GM10266 (cell line): Measurements from ENCODE around the gene KIF26B.

Experiments used
- DNase-seq: peaks from one replicate; pipeline ENCODE4 v3.0.0; 2012; ENCODE audit errors: extremely low spot score
- TF ChIP-seq, protein P1 (sequence below): IDR thresholded peaks from 2 replicates; pipeline ENCODE4 v1.5.1; 2012; ENCODE audit warnings: mild to moderate bottlenecking, low read depth; ENCODE audit not compliant: control insufficient read depth, insufficient read depth; ENCODE audit errors: missing control alignments

KIF26B gene

DNA sequence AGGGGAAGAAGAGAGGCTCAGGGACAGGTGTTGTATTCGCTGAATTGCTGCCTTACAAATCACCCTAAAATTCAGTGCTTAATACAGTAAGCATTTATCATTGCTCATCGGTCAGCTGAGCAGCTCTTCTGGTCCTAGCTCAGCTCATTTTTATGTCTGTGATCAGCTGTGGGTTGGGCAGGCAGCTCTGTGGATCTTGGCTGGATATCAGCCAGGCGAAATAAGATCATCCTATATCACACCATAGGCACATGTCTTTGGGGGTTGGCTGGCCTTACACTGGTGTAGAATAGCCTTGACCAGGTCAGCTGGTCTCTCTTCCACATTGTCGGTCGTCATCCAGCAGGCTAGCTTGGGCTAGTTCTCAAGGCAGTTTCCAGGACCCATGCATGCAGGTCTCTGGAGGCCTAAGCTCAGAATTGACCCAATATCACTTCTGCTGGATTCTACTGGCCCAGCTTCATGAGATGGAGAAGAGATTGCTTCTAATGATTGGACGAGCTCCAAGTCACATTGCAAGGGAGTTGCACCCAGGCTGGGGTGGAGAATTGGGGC is 448.6 kb downstream of the KIF26B start:
- TF ChIP-seq, protein P1, sequence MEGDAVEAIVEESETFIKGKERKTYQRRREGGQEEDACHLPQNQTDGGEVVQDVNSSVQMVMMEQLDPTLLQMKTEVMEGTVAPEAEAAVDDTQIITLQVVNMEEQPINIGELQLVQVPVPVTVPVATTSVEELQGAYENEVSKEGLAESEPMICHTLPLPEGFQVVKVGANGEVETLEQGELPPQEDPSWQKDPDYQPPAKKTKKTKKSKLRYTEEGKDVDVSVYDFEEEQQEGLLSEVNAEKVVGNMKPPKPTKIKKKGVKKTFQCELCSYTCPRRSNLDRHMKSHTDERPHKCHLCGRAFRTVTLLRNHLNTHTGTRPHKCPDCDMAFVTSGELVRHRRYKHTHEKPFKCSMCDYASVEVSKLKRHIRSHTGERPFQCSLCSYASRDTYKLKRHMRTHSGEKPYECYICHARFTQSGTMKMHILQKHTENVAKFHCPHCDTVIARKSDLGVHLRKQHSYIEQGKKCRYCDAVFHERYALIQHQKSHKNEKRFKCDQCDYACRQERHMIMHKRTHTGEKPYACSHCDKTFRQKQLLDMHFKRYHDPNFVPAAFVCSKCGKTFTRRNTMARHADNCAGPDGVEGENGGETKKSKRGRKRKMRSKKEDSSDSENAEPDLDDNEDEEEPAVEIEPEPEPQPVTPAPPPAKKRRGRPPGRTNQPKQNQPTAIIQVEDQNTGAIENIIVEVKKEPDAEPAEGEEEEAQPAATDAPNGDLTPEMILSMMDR = no peak

GRCh38 chr1:245604979-245605378 is 450.2 kb downstream of the KIF26B start:
- TF ChIP-seq, protein P1 = no peak
- no peak for DNase-seq

More for the DNA sequence above, 448.6 kb downstream of the KIF26B start:
- DNase-seq = no peak

DNA sequence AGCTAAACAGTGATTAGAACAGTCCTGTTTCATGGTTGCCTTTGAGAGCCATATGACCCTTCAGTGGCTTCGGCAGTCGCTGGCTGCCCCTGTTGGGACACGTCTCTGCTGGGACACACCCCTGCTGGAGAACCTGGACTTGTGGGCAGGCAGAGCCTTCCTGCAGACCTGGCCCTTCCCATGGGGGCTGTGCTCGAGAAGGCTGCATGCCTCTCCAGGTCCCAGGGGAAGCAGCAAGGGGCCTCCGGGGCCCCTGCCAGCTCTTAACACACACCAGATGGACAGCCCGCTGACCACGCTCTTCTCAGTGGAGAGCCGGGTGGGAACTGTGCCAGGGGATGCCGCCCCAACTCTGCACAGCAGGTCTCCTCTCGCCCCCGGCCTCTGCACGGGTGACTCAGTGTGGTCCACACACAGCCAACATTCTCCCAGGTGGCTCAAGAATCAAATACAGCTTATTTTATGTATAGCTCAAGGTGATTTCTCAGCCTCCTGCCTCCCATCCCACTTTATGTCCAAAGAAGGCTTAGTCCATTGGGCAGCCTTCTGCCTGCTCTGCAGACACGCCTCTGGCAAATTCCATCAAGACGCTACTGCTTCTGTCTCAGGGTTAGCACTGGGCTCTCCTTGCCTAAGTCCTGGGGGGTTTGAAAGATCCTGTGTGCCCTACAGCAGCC is 450.8 kb downstream of the KIF26B start:
- TF ChIP-seq, protein P1 = no peak

DNA sequence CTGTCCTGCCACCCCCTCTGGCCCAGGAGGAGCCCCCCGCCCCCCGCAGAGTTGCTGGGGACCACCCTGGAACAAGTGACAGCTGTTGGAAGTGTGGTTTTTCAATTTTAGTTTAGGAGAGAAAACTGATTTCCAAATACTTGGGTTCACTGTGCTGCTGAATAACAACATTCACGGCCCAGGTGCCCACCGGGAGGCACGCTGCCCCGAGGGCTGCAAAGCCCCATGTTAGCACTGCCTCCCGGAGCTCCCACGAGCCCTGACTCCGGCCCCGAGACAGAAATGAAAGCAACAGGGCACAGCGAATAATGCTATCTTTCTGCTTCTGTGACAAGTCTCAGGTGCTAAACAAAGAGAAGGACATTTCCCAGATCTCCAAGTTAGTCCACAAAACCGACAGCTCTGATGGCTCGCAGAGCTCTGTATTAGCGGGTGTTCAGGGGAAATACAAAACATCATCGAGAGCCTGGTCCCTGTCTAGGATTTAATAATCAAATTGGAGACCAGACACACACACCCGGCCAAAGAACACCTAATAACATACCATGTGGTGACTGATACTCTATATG is 451.5 kb downstream of the KIF26B start:
- TF ChIP-seq, protein P1 = no peak
- DNase-seq = no peak

More for the DNA sequence above, 450.8 kb downstream of the KIF26B start:
- no peak for DNase-seq

DNA sequence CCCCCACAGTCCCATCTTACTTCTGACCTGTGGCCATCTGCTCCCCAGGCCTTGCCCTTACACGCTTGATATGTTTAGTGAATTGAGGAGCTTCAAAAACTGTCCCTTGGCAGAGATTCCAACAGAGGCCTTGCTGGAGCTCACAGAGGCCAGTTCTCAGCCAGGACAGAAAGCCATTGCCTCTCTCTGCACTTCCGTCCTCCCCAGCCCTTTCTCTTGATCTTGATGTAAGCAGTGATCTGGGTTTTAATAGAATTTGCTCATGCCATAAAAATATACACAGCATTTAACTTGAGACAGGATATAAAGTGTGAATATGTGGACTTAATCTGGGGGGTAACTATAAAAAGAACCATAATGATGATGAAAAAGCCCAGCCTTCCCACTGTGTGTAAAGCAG is 453.5 kb downstream of the KIF26B start:
- no peak for DNase-seq
- TF ChIP-seq, protein P1 = no peak

GRCh38 chr1:245609354-245610150 is 454.8 kb downstream of the KIF26B start:
- no peak for DNase-seq
- TF ChIP-seq, protein P1 = no peak
